Parathyroid adenoma (tissue), 2 donors: Measurements from ENCODE around the gene ZMYND15.

Experiments
- H2AFZ ChIP-seq: fragments of 300-600 bp; sonication (generic); one replicate; pipeline ENCODE4 v1.7.0; 2017; ENCODE audit warnings: antibody characterized with exemption, mild to moderate bottlenecking
- H3K27ac ChIP-seq: fragments of 300-600 bp; sonication (generic); one replicate; pipeline ENCODE4 v1.7.0; 2017
- H3K27me3 ChIP-seq: fragments of 300-600 bp; sonication (generic); one replicate; pipeline ENCODE4 v1.7.0; 2017; ENCODE audit warnings: low read length; ENCODE audit not compliant: control insufficient read depth, insufficient read depth
- H3K36me3 ChIP-seq: fragments of 300-600 bp; sonication (generic); one replicate; pipeline ENCODE4 v1.7.0; 2017; ENCODE audit warnings: low read length; ENCODE audit not compliant: control insufficient read depth, insufficient read depth
- H3K4me1 ChIP-seq: fragments of 300-600 bp; sonication (generic); one replicate; pipeline ENCODE4 v1.7.0; 2017; ENCODE audit warnings: control low read depth
- H3K4me2 ChIP-seq: fragments of 300-600 bp; sonication (generic); one replicate; pipeline ENCODE4 v1.7.0; 2017; ENCODE audit warnings: low read length
- H3K4me3 ChIP-seq: fragments of 300-600 bp; sonication (generic); one replicate; pipeline ENCODE4 v1.7.0; 2017; ENCODE audit warnings: low read depth, low read length
- H3K79me2 ChIP-seq: fragments of 300-600 bp; sonication (generic); one replicate; pipeline ENCODE4 v1.7.0; 2017; ENCODE audit warnings: control low read depth
- H3K9ac ChIP-seq: fragments of 300-600 bp; sonication (generic); one replicate; pipeline ENCODE4 v1.7.0; 2017; ENCODE audit warnings: mild to moderate bottlenecking
- H3K9me3 ChIP-seq: fragments of 300-600 bp; sonication (generic); one replicate; pipeline ENCODE4 v1.7.0; 2017; ENCODE audit warnings: low read length; ENCODE audit not compliant: control insufficient read depth
- TF ChIP-seq, protein P1 (sequence below): fragments of 300-600 bp; sonication (generic); IDR thresholded peaks from one replicate; pipeline ENCODE4 v1.7.0; 2017; ENCODE audit warnings: antibody characterized with exemption, mild to moderate bottlenecking
- donor health status: primary hyperparathyroidism.

ZMYND15 gene

DNA sequence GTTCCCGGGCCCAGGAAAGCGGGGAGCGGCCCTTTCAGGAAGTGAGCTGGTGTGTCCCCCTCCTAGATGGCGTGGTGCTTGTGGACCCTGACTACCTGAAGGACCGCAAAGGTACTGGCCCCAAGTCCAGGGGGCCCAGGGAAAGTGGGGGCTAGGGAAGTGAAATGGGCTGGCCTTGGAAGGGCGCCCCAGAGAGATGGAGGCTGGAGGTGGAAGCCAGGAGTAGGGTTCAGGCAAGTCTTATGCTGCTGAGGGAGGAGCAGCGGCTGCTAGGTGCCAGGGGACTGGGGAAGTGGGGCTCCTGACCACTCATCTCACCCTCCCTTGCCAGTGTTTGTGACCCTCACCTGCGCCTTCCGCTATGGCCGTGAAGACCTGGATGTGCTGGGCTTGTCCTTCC is 23.6 kb upstream of the ZMYND15 start:
- no peak overlapping the region for H3K9ac ChIP-seq
- TF ChIP-seq, protein P1, sequence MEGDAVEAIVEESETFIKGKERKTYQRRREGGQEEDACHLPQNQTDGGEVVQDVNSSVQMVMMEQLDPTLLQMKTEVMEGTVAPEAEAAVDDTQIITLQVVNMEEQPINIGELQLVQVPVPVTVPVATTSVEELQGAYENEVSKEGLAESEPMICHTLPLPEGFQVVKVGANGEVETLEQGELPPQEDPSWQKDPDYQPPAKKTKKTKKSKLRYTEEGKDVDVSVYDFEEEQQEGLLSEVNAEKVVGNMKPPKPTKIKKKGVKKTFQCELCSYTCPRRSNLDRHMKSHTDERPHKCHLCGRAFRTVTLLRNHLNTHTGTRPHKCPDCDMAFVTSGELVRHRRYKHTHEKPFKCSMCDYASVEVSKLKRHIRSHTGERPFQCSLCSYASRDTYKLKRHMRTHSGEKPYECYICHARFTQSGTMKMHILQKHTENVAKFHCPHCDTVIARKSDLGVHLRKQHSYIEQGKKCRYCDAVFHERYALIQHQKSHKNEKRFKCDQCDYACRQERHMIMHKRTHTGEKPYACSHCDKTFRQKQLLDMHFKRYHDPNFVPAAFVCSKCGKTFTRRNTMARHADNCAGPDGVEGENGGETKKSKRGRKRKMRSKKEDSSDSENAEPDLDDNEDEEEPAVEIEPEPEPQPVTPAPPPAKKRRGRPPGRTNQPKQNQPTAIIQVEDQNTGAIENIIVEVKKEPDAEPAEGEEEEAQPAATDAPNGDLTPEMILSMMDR, result no peak
- no peak overlapping the region for H3K4me3 ChIP-seq
- no peaks in the 10 kb centered on the region for H3K36me3 ChIP-seq
- no peak overlapping the region for H3K27ac ChIP-seq
- no peaks in the 10 kb centered on the region for H3K9me3 ChIP-seq
- H3K27me3 ChIP-seq, result no peaks in the 10 kb centered on the region
- no peak overlapping the region for H2AFZ ChIP-seq
- H3K79me2 ChIP-seq, result no peaks in the 10 kb centered on the region
- H3K4me2 ChIP-seq, result no peak overlapping the region
- H3K4me1 ChIP-seq, result peaks cover 6% of the 10 kb centered on the region

DNA sequence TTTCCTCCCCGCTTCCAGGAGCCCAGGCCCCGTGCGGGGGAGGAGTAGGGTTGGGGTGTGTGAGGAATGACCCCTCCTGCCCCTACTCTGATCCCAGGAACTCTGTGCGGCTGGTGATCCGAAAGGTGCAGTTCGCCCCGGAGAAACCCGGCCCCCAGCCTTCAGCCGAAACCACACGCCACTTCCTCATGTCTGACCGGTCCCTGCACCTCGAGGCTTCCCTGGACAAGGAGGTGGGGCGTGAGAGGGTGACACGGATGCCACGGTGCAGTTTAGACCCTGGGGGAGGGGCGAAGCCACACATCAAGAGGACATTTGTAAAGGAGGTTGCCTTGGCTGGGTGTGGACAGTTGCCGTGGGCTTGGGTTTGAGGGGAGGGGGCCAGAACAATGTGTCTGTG is 21.8 kb upstream of the ZMYND15 start:
- Histone ChIP-seq H3K4me2 (no peak overlapping the region), H3K4me1 (no peaks in the 10 kb centered on the region), H3K79me2 (no peaks in the 10 kb centered on the region), H3K27me3 (no peaks in the 10 kb centered on the region), H3K9me3 (no peaks in the 10 kb centered on the region), H2AFZ (no peak overlapping the region), H3K4me3 (no peak overlapping the region), H3K36me3 (no peaks in the 10 kb centered on the region), H3K9ac (no peak overlapping the region), H3K27ac (no peak overlapping the region)
- TF ChIP-seq, protein P1, result no peak

DNA sequence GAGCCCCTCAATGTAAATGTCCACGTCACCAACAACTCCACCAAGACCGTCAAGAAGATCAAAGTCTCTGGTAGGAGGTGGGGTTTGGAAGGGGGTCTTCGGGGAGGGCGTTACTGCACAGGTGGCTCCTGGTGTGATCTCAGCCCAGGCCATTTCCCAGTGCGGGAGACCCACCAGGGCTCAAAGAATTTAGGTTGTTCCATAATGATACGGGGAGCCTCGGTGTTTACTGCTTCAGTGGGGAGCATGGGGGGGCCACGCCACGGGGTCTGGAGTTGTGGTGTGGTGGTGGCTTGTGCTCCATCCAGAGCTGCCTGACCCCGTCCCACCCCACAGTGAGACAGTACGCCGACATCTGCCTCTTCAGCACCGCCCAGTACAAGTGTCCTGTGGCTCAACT is 21.4 kb upstream of the ZMYND15 start:
- H3K9ac ChIP-seq, result no peak overlapping the region
- H3K36me3 ChIP-seq, result no peaks in the 10 kb centered on the region
- H3K4me1 ChIP-seq, result no peaks in the 10 kb centered on the region
- no peaks in the 10 kb centered on the region for H3K79me2 ChIP-seq
- H3K4me3 ChIP-seq, result no peak overlapping the region
- no peaks in the 10 kb centered on the region for H3K27me3 ChIP-seq
- H3K9me3 ChIP-seq, result no peaks in the 10 kb centered on the region
- no peak overlapping the region for H3K4me2 ChIP-seq
- no peak overlapping the region for H2AFZ ChIP-seq
- H3K27ac ChIP-seq, result no peak overlapping the region
- TF ChIP-seq, protein P1, result no peak

DNA sequence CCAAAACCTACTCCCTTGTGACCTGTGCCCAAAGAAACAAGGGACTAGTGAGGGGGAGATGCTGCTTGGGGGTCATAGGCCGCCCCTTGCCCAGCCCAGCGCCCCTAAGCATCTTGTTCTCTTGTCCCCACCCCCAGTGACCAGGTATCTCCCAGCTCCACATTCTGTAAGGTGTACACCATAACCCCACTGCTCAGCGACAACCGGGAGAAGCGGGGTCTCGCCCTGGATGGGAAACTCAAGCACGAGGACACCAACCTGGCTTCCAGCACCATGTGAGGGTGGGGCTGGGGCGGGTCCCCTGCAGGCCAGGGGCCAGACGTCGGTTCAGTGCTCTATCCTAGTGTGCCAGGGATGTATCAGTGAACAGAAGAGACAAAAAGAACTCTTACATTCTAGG is 20.5 kb upstream of the ZMYND15 start:
- Histone ChIP-seq H3K4me3 (no peak overlapping the region), H3K79me2 (no peaks in the 10 kb centered on the region), H3K36me3 (no peaks in the 10 kb centered on the region), H3K4me2 (no peak overlapping the region), H3K27me3 (no peaks in the 10 kb centered on the region), H3K9ac (no peak overlapping the region), H3K9me3 (no peaks in the 10 kb centered on the region), H3K27ac (no peak overlapping the region), H3K4me1 (no peaks in the 10 kb centered on the region), H2AFZ (no peak overlapping the region)
- TF ChIP-seq, protein P1, result no peak

DNA sequence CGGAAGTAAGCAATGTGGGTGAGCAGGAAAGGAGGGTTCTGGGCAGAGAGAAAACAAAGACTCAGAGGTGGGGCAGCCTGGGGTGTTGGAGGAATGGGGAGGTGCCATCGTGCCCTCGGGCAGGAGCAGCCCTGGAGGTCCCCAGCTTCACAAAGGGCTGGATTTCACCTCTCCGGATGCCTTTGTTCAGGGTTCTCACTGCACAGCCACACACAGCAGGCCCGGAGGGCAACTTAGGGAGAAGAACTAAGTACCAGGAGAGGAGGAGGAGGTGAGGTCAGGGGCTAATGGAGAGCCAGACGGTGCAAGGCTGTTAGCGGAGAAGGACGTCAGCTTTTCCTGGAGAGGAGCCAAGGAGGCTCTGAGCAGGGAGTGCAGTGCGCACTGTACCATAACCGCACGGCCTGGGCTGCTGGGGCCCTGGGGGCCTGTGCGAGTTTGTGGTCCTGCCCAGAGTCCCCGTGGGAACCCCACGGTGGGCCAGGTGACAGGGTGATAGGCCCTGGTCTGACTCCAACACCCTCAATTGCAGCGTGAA is 19.9 kb upstream of the ZMYND15 start:
- Histone ChIP-seq H3K79me2 (no peaks in the 10 kb centered on the region), H3K27ac (no peak overlapping the region), H3K4me3 (no peak overlapping the region), H3K4me1 (no peaks in the 10 kb centered on the region), H2AFZ (no peak overlapping the region), H3K9ac (no peak overlapping the region), H3K27me3 (no peaks in the 10 kb centered on the region), H3K9me3 (no peaks in the 10 kb centered on the region), H3K4me2 (no peak overlapping the region), H3K36me3 (no peaks in the 10 kb centered on the region)
- TF ChIP-seq, protein P1, result no peak
